GM12878 (cell line): Measurements from ENCODE around the gene DDAH1. TPM values are rescaled to one million over a fixed set of nuclear protein-coding genes. Genes with fewer than 3 reads are reported as not detected.

ENCODE experiments used
- ATAC-seq: fragments of 200-7000 bp; cut with Tn5 transposase; 3 replicates; pipeline ENCODE4 v1.9.1; 2020; ENCODE audit warnings: mild to moderate bottlenecking, moderate library complexity
- BruUV-seq: library from RNA; stranded (reverse); fragments of 400-500 nt; replicated peaks from 2 replicates; lab custom pipeline; 2021; lab: Mats Ljungman, UMichigan
- CTCF ChIA-PET: fragments of 300-600 bp; sonication (Branson Sonifier 250); formaldehyde crosslinking; extraction: SDS; loops from one replicate; lab custom pipeline; 2021; ENCODE audit warnings: inconsistent platforms; lab: Yijun Ruan, JAX
- POLR2A ChIA-PET: fragments of 350-600 bp; formaldehyde crosslinking; extraction: SDS; loops from one replicate; lab custom pipeline; 2021; ENCODE audit warnings: inconsistent platforms; lab: Charles Lee
- RAD21 ChIA-PET: fragments of 300-600 bp; sonication (Branson Sonifier 250); formaldehyde crosslinking; loops from one replicate; lab custom pipeline; 2023; ENCODE audit warnings: antibody characterized with exemption; ENCODE audit not compliant: unreplicated experiment; lab: Charles Lee
- SMC1A ChIA-PET: fragments of 300-600 bp; sonication (Branson Sonifier 250); formaldehyde crosslinking; loops from one replicate; lab custom pipeline; 2023; ENCODE audit not compliant: unreplicated experiment, uncharacterized antibody; lab: Charles Lee
- DNase-seq: peaks from one replicate; pipeline ENCODE4 v3.0.0-alpha.2; 2011; ENCODE audit warnings: low read depth, low spot score
- FAIRE-seq: peaks from 3 replicates; lab custom pipeline; 2011; peaks lifted over from hg19 to GRCh38; lab: Jason Lieb, UNC
- H2AFZ ChIP-seq: 2 replicates; pipeline ENCODE4 v1.6.0; 2011; ENCODE audit warnings: low read depth, low read length, control low read depth; ENCODE audit not compliant: control insufficient read depth
- H3K27ac ChIP-seq: 2 replicates; pipeline ENCODE4 v1.5.1; 2011; ENCODE audit warnings: control low read depth; ENCODE audit not compliant: control insufficient read depth, insufficient read depth
- H3K27me3 ChIP-seq, 2 experiments: replicated peaks in 1 of 2; 2 replicates each; pipeline versions ENCODE4 v1.6.0 to v1.6.1; 2011; ENCODE audit warnings: low read length in 1 of 2; ENCODE audit not compliant: control insufficient read depth in 2 of 2, insufficient read depth in 2 of 2
- H3K36me3 ChIP-seq, 2 experiments: 2 replicates each; pipeline ENCODE4 v1.5.1; 2011; ENCODE audit warnings: low read length in 1 of 2; ENCODE audit not compliant: control insufficient read depth in 2 of 2, insufficient read depth in 2 of 2
- H3K4me1 ChIP-seq: 2 replicates; pipeline ENCODE4 v1.6.1; 2011; ENCODE audit warnings: mild to moderate bottlenecking, low read length, moderate library complexity, mixed read lengths; ENCODE audit not compliant: control insufficient read depth, insufficient read depth
- H3K4me2 ChIP-seq: 2 replicates; pipeline ENCODE4 v1.6.0; 2011; ENCODE audit warnings: control low read depth; ENCODE audit not compliant: control insufficient read depth, insufficient read depth
- H3K4me3 ChIP-seq: fragments of 200-600 bp; sonication (generic); 2 replicates; pipeline ENCODE4 v1.5.1; 2016
- H3K79me2 ChIP-seq: 2 replicates; pipeline ENCODE4 v1.6.0; 2011; ENCODE audit warnings: low read length; ENCODE audit not compliant: control insufficient read depth, insufficient read depth
- H3K9ac ChIP-seq: 2 replicates; pipeline ENCODE4 v1.8.0; 2011; ENCODE audit warnings: low read length, control low read depth, mixed read lengths; ENCODE audit not compliant: control insufficient read depth, insufficient read depth
- H3K9me3 ChIP-seq: replicated peaks from 3 replicates; pipeline ENCODE4 v1.5.1; 2011; ENCODE audit warnings: mild to moderate bottlenecking, low read length; ENCODE audit not compliant: control insufficient read depth, insufficient read depth
- H4K20me1 ChIP-seq: 2 replicates; pipeline ENCODE4 v1.6.0; 2011; ENCODE audit not compliant: control insufficient read depth, insufficient read depth
- BRCA1 ChIP-seq: IDR thresholded peaks from 2 replicates; pipeline ENCODE4 v1.6.1; 2011; ENCODE audit warnings: low read depth, low read length, improper control_type of control experiment
- CBX3 ChIP-seq: fragments of 200-600 bp; sonication (generic); IDR thresholded peaks from 2 replicates; pipeline ENCODE4 v1.6.1; 2016; ENCODE audit warnings: low read depth, borderline replicate concordance
- CEBPB ChIP-seq, 2 experiments: fragments of 150-350 bp in 1 of 2; IDR thresholded peaks; 2 replicates each; pipeline ENCODE4 v1.6.1; 2012 to 2014; ENCODE audit warnings: low read depth in 2 of 2, low read length in 2 of 2, borderline replicate concordance in 1 of 2, inconsistent platforms in 1 of 2
- CEBPZ ChIP-seq: fragments of 150-350 bp; IDR thresholded peaks from 2 replicates; pipeline ENCODE4 v1.6.1; 2016; ENCODE audit warnings: low read depth, low read length
- ESRRA ChIP-seq: IDR thresholded peaks from 2 replicates; pipeline ENCODE4 v1.6.1; 2012; ENCODE audit warnings: mild to moderate bottlenecking, low read length, improper control_type of control experiment
- EZH2 ChIP-seq: IDR thresholded peaks from 2 replicates; pipeline ENCODE4 v1.6.1; 2012; ENCODE audit warnings: low read depth, mild to moderate bottlenecking, control low read depth, inconsistent platforms, low read length, borderline replicate concordance; ENCODE audit not compliant: control insufficient read depth
- HDAC6 ChIP-seq: fragments of 200-600 bp; sonication (generic); IDR thresholded peaks from one replicate; pipeline ENCODE4 v1.8.0; 2017; ENCODE audit warnings: antibody characterized with exemption; ENCODE audit not compliant: unreplicated experiment
- MEF2A ChIP-seq: IDR thresholded peaks from 2 replicates; pipeline ENCODE4 v1.6.1; 2011; ENCODE audit warnings: low read depth, mild to moderate bottlenecking, low read length, moderate library complexity; ENCODE audit not compliant: insufficient read depth
- MTA3 ChIP-seq: IDR thresholded peaks from 2 replicates; pipeline ENCODE4 v1.6.1; 2012; ENCODE audit warnings: low read length, inconsistent platforms, borderline replicate concordance
- NFXL1 ChIP-seq: fragments of 450-650 bp; IDR thresholded peaks from 2 replicates; pipeline ENCODE4 v1.6.1; 2017; ENCODE audit warnings: antibody characterized with exemption, mild to moderate bottlenecking, borderline replicate concordance
- PKNOX1 ChIP-seq: fragments of 450-650 bp; IDR thresholded peaks from 2 replicates; pipeline ENCODE4 v1.6.1; 2016; ENCODE audit warnings: mild to moderate bottlenecking
- POLR2A ChIP-seq: IDR thresholded peaks from 2 replicates; pipeline ENCODE4 v1.6.1; 2011; ENCODE audit warnings: low read depth, mild to moderate bottlenecking, low read length
- POLR2AphosphoS5 ChIP-seq: IDR thresholded peaks from 2 replicates; pipeline ENCODE4 v1.6.1; 2011; ENCODE audit warnings: mild to moderate bottlenecking, low read length, inconsistent platforms
- POU2F2 ChIP-seq: IDR thresholded peaks from 3 replicates; pipeline ENCODE4 v1.6.1; 2011; ENCODE audit warnings: low read depth, mild to moderate bottlenecking, low read length, borderline replicate concordance
- RUNX3 ChIP-seq: IDR thresholded peaks from 2 replicates; pipeline ENCODE4 v1.6.1; 2012; ENCODE audit warnings: low read length, inconsistent platforms
- SUZ12 ChIP-seq: fragments of 200-600 bp; sonication (generic); IDR thresholded peaks from one replicate; pipeline ENCODE4 v1.6.1; 2018; ENCODE audit warnings: antibody characterized with exemption, mild to moderate bottlenecking; ENCODE audit not compliant: unreplicated experiment
- TCF3 ChIP-seq: IDR thresholded peaks from 2 replicates; pipeline ENCODE4 v1.6.1; 2012; ENCODE audit warnings: low read depth, mild to moderate bottlenecking, low read length, borderline replicate concordance; ENCODE audit not compliant: insufficient read depth
- USF2 ChIP-seq: IDR thresholded peaks from 2 replicates; pipeline ENCODE4 v1.6.1; 2011; ENCODE audit warnings: low read depth, low read length, improper control_type of control experiment, borderline replicate concordance
- ZNF24 ChIP-seq: fragments of 450-650 bp; IDR thresholded peaks from 2 replicates; pipeline ENCODE4 v1.6.1; 2017; ENCODE audit warnings: antibody characterized with exemption, mild to moderate bottlenecking
- ZZZ3 ChIP-seq: IDR thresholded peaks from 2 replicates; pipeline ENCODE4 v1.6.1; 2011; ENCODE audit warnings: low read depth; ENCODE audit not compliant: control insufficient read depth, insufficient read length
- WGBS: methylation state at CpG from one replicate; pipeline ENCODE4 v1.1.6; 2016; ENCODE audit warnings: low lambda C conversion rate; ENCODE audit not compliant: insufficient replicate concordance, insufficient coverage; ENCODE audit errors: missing lambda C conversion rate; 5-methylcytosine and 5-hydroxymethylcytosine counted together
- in situ Hi-C: fragments of 300-500 bp; cut with MboI; formaldehyde crosslinking; loops from 9 replicates; pipeline ENCODE4 v1.14.3; 2018; ENCODE audit warnings: mixed read lengths
- intact Hi-C: fragments of 100-400 bp; cut with micrococcal nuclease; formaldehyde crosslinking; loops from one replicate; pipeline ENCODE4 v1.14.2; 2022; ENCODE audit not compliant: unreplicated experiment
- polyA plus RNA-seq, 11 experiments: library from polyadenylated mRNA; depleted of rRNA in 4 of 11; unstranded in 6 of 11; stranded (reverse) in 5 of 11; fragments of >200 nt; fragmentation: Nextera tagmentation in 4 of 11; fragmentation: Illumina TruSeq in 1 of 11; extraction: Ambion mirVana in 4 of 11; extraction: Trizol in 1 of 11; gene quantifications; 1 replicate in 1 of 11; 2 replicates in 10 of 11; pipeline versions ENCODE4 v1.2.1 to v1.2.3, GENCODE V29; 2011 to 2016; ENCODE audit warnings: inconsistent platforms in 2 of 11, missing spikeins in 2 of 11, low read depth in 1 of 11
- total RNA-seq, 4 experiments: library from RNA; depleted of rRNA in 3 of 4; stranded (reverse); fragments of >200 nt in 3 of 4; fragmentation: Illumina TruSeq in 1 of 4; extraction: Trizol in 1 of 4; gene quantifications; 2 replicates each; pipeline versions ENCODE4 v1.2.1 to v1.2.3, GENCODE V29; 2013 to 2021

The DDAH1 gene
- total and polyA plus RNA-seq, 10 of the 15 experiments (the other 5 are each of a cell fraction or from before 2014, with no cell fraction given), result 0.07 to 0.88 (median 0.27) TPM; not detected in 6

- no peaks in the 10 kb centered on the region for H4K20me1 ChIP-seq
- CTCF ChIA-PET, result interaction anchor here (0.5 to 1.0 kb wide), 2 partner anchors 211 to 675 kb away, joined by 3 to 8 read pairs; no protein-coding TSS in a partner anchor
- TF ChIP-seq ZZZ3, result no peak
- TF ChIP-seq PKNOX1, result no peak
- no peak for TF ChIP-seq HDAC6
- no peak for TF ChIP-seq MEF2A
- no peak for TF ChIP-seq POLR2A
- no peak for TF ChIP-seq CEBPB (IDR thresholded peaks at IDR 0.05; ENCODE audit: borderline replicate concordance in 1 of 2, low read depth in 2 of 2, low read length in 2 of 2)
- TF ChIP-seq MTA3, result no peak
- TF ChIP-seq BRCA1, result no peak
- no peak for TF ChIP-seq NFXL1
- TF ChIP-seq CEBPZ, result no peak
- TF ChIP-seq CBX3, result no peak
- no peak for TF ChIP-seq TCF3
- no peak for TF ChIP-seq ZNF24
- no peak for TF ChIP-seq POLR2AphosphoS5
- TF ChIP-seq RUNX3, result no peak
- TF ChIP-seq USF2, result no peak
- no peak for TF ChIP-seq SUZ12
- no peak for TF ChIP-seq POU2F2
- no peak for TF ChIP-seq EZH2
- no peak for TF ChIP-seq ESRRA
- H3K4me2 ChIP-seq, result no peak overlapping the region
- H3K9ac ChIP-seq, result no peak overlapping the region
- no peak for DNase-seq
- no peak for ATAC-seq
- H3K4me3 ChIP-seq, result no peak overlapping the region
- POLR2A ChIA-PET, result no interaction called here
- H2AFZ ChIP-seq, result no peak overlapping the region
- RAD21 ChIA-PET, result interaction anchor here (0.6 kb wide), 1 partner anchor 423 kb away, joined by 3 read pairs; no protein-coding TSS in a partner anchor
- no TSS peak for BruUV-seq
- H3K36me3 ChIP-seq, result no peaks in the 10 kb centered on the region
- 65% methylated on average over 1 of the region's 1 CpG for WGBS
- no peaks in the 10 kb centered on the region for H3K4me1 ChIP-seq
- intact Hi-C loops, result no loop called here
- H3K9me3 ChIP-seq, result no peaks in the 10 kb centered on the region
- no peak overlapping the region for H3K27ac ChIP-seq
- H3K27me3 ChIP-seq, result no peaks in the 10 kb centered on the region; a peak in 1 of 4 replicates
- no peak for FAIRE-seq
- H3K79me2 ChIP-seq, result no peaks in the 10 kb centered on the region
- in situ Hi-C loops, result no loop called here
- SMC1A ChIA-PET, result interaction anchor here (0.6 kb wide), 1 partner anchor 229 kb away, joined by 3 read pairs; no protein-coding TSS in a partner anchor
Measured at GRCh38 chr1:85343213-85343611, 121.7 kb downstream of the DDAH1 start.
